Progenitor cell of endocrine pancreas (in vitro differentiated cells): ENCODE data around the gene ODAM. TPM values are rescaled to one million over a fixed set of nuclear protein-coding genes. Genes with fewer than 3 reads are reported as not detected.

ENCODE experiments used
- DNase-seq: peaks from one replicate; pipeline ENCODE4 v3.0.0; 2021; ENCODE audit warnings: low spot score; ENCODE audit not compliant: unreplicated experiment
- H3K27ac Mint-ChIP-seq: 2 replicates; pipeline ENCODE4 v1.8.0; 2021; ENCODE audit warnings: mild to moderate bottlenecking, moderate library complexity, mixed read lengths
- H3K27me3 Mint-ChIP-seq: 2 replicates; pipeline ENCODE4 v1.8.0; 2021; ENCODE audit warnings: mixed read lengths
- H3K36me3 Mint-ChIP-seq: 2 replicates; pipeline ENCODE4 v1.8.0; 2022; ENCODE audit warnings: mixed read lengths; ENCODE audit not compliant: insufficient read depth
- H3K4me1 Mint-ChIP-seq: 2 replicates; pipeline ENCODE4 v1.8.0; 2021; ENCODE audit warnings: low read depth, mixed read lengths
- H3K4me3 Mint-ChIP-seq: 2 replicates; pipeline ENCODE4 v1.8.0; 2021; ENCODE audit warnings: low read depth, mild to moderate bottlenecking, moderate library complexity, mixed read lengths
- H3K9me3 Mint-ChIP-seq: 2 replicates; pipeline ENCODE4 v1.8.0; 2021; ENCODE audit warnings: low read depth, mixed read lengths
- total RNA-seq: library from RNA; stranded (reverse); gene quantifications from 2 replicates; pipeline ENCODE4 v1.2.1, GENCODE V29; 2021
- TF ChIP-seq, protein P1 (sequence below): fragments of 200-600 bp; sonication (generic); IDR thresholded peaks from one replicate; pipeline ENCODE4 v1.5.0; 2021; ENCODE audit warnings: antibody characterized with exemption, mild to moderate bottlenecking; ENCODE audit not compliant: unreplicated experiment

ODAM gene
- total RNA-seq, 1 donor from 2014 or later: not detected

DNA sequence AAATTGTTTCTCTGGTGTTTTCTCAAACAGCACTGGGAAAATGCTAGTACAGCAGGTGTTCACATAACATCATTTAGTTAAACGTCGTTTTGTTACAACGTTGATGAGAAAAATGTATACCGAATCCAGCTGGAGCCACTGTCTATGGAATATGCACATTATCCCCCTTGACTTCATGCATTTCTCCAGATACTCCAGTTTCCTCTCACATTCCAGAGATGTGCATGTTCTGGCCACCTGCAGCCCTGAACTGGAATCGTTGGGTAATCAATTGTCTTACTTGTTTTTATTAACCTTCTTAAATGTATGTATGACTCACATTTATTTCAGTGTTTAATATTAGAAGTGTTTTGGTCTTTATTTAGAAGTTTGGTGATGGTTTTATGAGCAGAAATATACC is 18.4 kb upstream of the ODAM start:
- H3K27me3 Mint-ChIP-seq: no peaks in the 10 kb centered on the region
- DNase-seq: no peak
- H3K27ac Mint-ChIP-seq: no peak overlapping the region
- H3K4me3 Mint-ChIP-seq: no peak overlapping the region
- peaks cover 5% of the 10 kb centered on the region for H3K4me1 Mint-ChIP-seq
- H3K36me3 Mint-ChIP-seq: no peaks in the 10 kb centered on the region
- TF ChIP-seq, protein P1, sequence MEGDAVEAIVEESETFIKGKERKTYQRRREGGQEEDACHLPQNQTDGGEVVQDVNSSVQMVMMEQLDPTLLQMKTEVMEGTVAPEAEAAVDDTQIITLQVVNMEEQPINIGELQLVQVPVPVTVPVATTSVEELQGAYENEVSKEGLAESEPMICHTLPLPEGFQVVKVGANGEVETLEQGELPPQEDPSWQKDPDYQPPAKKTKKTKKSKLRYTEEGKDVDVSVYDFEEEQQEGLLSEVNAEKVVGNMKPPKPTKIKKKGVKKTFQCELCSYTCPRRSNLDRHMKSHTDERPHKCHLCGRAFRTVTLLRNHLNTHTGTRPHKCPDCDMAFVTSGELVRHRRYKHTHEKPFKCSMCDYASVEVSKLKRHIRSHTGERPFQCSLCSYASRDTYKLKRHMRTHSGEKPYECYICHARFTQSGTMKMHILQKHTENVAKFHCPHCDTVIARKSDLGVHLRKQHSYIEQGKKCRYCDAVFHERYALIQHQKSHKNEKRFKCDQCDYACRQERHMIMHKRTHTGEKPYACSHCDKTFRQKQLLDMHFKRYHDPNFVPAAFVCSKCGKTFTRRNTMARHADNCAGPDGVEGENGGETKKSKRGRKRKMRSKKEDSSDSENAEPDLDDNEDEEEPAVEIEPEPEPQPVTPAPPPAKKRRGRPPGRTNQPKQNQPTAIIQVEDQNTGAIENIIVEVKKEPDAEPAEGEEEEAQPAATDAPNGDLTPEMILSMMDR: no peak
- H3K9me3 Mint-ChIP-seq: no peaks in the 10 kb centered on the region

DNA sequence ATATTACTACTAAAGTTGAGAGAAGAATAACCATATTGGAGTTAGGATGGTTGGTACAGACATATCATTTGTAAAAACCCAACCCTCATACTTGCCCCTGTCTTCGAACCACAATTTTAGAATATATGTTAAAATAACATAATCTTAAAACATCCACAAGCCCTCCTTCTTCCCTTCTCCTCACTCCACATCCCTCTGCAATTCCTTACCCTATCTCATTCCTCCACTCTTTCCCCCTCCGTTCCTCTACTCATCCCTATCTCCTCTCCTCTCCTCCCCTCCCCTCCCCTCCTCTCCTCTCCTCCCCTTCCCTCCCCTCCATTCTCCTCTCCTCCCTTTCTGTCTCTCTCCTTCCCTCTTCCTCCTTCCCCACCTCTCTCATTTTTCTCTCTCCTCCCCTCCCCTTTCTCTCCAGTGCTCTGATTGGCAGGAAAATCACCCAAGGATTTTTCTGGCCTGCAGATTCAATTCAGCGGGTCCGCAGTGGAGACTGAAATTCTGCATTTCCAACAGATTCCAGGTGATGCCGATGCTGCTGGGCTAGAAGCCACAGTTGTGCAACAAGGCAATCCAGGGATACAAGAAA is 17.4 kb upstream of the ODAM start:
- TF ChIP-seq, protein P1: no peak
- H3K9me3 Mint-ChIP-seq: no peaks in the 10 kb centered on the region
- no peak for DNase-seq
- H3K4me1 Mint-ChIP-seq: peaks cover 16% of the 10 kb centered on the region
- H3K4me3 Mint-ChIP-seq: no peak overlapping the region
- no peaks in the 10 kb centered on the region for H3K27me3 Mint-ChIP-seq
- no peaks in the 10 kb centered on the region for H3K36me3 Mint-ChIP-seq
- no peak overlapping the region for H3K27ac Mint-ChIP-seq

DNA sequence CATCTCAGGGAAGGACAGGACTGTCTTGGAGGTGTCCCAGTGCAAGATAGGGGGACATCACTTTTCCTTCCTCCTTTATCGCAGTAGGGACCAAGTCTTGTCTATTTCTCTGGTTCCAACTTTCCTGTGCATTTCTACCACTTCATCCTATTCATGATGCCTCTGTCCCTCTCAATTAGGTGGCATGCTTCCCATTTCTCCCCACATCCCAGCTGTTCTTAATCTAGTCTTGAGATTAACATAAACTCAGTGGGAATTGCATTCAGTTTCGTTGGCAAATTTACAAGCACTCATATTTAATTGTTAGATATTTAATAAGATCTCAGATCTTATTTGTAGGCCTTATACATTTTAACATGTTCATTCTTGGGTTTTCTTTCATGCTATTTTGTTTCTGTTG is 15.7 kb upstream of the ODAM start:
- DNase-seq: no peak
- H3K9me3 Mint-ChIP-seq: no peaks in the 10 kb centered on the region
- no peak overlapping the region for H3K4me3 Mint-ChIP-seq
- TF ChIP-seq, protein P1: no peak
- no peaks in the 10 kb centered on the region for H3K27me3 Mint-ChIP-seq
- H3K4me1 Mint-ChIP-seq: peaks cover 25% of the 10 kb centered on the region
- no peak overlapping the region for H3K27ac Mint-ChIP-seq
- H3K36me3 Mint-ChIP-seq: no peaks in the 10 kb centered on the region

DNA sequence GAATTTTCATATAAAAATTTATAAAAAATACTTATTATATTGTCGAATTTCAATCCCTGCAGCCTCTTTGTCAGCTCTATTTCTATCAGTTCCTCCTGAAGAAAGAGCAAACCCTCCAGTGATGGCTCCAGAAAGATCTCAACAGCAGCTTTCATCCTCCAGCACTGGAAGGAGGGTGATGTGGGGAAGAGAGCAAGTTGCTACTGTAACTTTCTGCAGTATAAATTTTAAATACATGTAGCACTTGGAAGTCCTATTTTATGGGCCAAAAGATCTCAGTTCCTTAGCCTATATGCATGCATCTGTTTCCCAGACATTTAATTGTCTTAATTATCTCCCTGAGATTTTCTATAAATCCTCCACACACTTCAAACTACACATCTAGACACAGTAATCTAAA is 13.7 kb upstream of the ODAM start:
- H3K36me3 Mint-ChIP-seq: no peaks in the 10 kb centered on the region
- H3K4me1 Mint-ChIP-seq: peaks cover 25% of the 10 kb centered on the region
- H3K9me3 Mint-ChIP-seq: no peaks in the 10 kb centered on the region
- H3K27ac Mint-ChIP-seq: peak overlapping the region; percentile 38
- no peak for DNase-seq
- no peak overlapping the region for H3K4me3 Mint-ChIP-seq
- TF ChIP-seq, protein P1: no peak
- H3K27me3 Mint-ChIP-seq: no peaks in the 10 kb centered on the region

DNA sequence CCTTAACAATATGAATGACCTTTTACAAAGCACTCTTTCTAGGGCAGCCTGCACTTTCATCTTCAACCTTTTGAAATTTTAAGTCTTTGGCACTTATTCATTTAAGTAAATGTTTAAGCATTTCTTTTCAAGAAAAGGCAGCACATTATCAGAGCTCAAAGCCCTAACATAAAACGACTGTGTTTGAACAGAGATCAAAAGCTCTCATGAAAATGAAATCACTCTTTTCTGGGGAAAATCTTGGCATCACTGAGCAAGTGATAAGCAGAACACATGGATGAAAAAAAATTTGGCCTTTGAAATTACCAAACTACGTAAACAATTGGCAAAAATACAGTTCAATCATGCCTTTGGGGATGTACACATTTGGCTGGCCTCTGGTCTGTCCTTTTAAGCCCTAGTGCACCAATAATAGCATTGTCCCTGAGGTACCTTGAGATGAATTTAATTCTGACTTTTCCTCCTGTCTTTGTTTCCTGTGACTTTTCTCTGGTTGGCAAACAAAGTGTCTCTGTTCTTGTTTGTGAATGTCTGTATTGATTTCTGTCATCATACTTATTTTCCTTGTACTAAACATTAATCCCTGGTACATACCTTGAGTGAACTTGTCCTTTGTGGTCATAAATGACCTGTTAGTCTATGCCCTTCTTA is 12.9 kb upstream of the ODAM start:
- Mint-ChIP-seq H3K27me3 (no peaks in the 10 kb centered on the region), H3K36me3 (no peaks in the 10 kb centered on the region), H3K4me3 (peak overlapping the region; percentile 4), H3K4me1 (peaks cover 23% of the 10 kb centered on the region), H3K27ac (peak overlapping the region; percentile 19), H3K9me3 (no peaks in the 10 kb centered on the region)
- TF ChIP-seq, protein P1: no peak
- DNase-seq: no peak
